Endodermal cell (in vitro differentiated cells): ENCODE results near the gene UMAD1. TPM values are rescaled to one million over a fixed set of nuclear protein-coding genes. Genes with fewer than 3 reads are reported as not detected.

Experiments used
- DNase-seq: peaks from one replicate; pipeline ENCODE4 v3.0.0-alpha.2; 2017
- H3K27ac ChIP-seq: 2 replicates; pipeline ENCODE4 v1.5.1; 2013; ENCODE audit warnings: mild to moderate bottlenecking, low read depth, low read length, moderate library complexity
- H3K27me3 ChIP-seq: 2 replicates; pipeline ENCODE4 v1.6.1; 2013; ENCODE audit warnings: mild to moderate bottlenecking, low read length, moderate library complexity; ENCODE audit not compliant: insufficient read depth, control insufficient read depth, poor library complexity, severe bottlenecking
- H3K36me3 ChIP-seq: 2 replicates; pipeline ENCODE4 v1.7.0; 2013; ENCODE audit warnings: mild to moderate bottlenecking, low read length, moderate library complexity; ENCODE audit not compliant: control insufficient read depth, insufficient read depth
- H3K4me1 ChIP-seq: one replicate; pipeline ENCODE4 v1.7.0; 2013; ENCODE audit warnings: low read length; ENCODE audit not compliant: control insufficient read depth, insufficient read depth
- H3K4me3 ChIP-seq: 2 replicates; pipeline ENCODE4 v1.5.1; 2013; ENCODE audit warnings: mild to moderate bottlenecking, low read length, moderate library complexity
- H3K9ac ChIP-seq: 2 replicates; pipeline ENCODE4 v1.6.1; 2013; ENCODE audit warnings: mild to moderate bottlenecking, low read length, moderate library complexity; ENCODE audit not compliant: poor library complexity, severe bottlenecking; ENCODE audit errors: extremely low read depth
- H3K9me3 ChIP-seq: 2 replicates; pipeline ENCODE4 v1.6.1; 2013; ENCODE audit warnings: mild to moderate bottlenecking, low read length, moderate library complexity; ENCODE audit not compliant: control insufficient read depth
- H3K27ac Mint-ChIP-seq: 2 replicates; pipeline ENCODE4 v1.8.0; 2020; ENCODE audit warnings: mixed read lengths
- H3K27me3 Mint-ChIP-seq: 2 replicates; pipeline ENCODE4 v1.8.0; 2021; ENCODE audit warnings: mild to moderate bottlenecking, mixed read lengths; ENCODE audit not compliant: insufficient read depth
- H3K36me3 Mint-ChIP-seq: 2 replicates; pipeline ENCODE4 v1.8.0; 2020; ENCODE audit warnings: low read depth, mixed read lengths
- H3K4me1 Mint-ChIP-seq: 2 replicates; pipeline ENCODE4 v1.8.0; 2020; ENCODE audit warnings: mixed read lengths
- H3K4me3 Mint-ChIP-seq: 2 replicates; pipeline ENCODE4 v1.8.0; 2020; ENCODE audit warnings: mild to moderate bottlenecking, moderate library complexity, mixed read lengths
- H3K9me3 Mint-ChIP-seq: 2 replicates; pipeline ENCODE4 v1.8.0; 2020; ENCODE audit warnings: mild to moderate bottlenecking, mixed read lengths
- WGBS, 2 experiments: methylation state at CpG; one replicate each; pipeline versions ENCODE4 v1.1.5 to v1.1.7; 2013; ENCODE audit warnings: missing lambda C conversion rate in 2 of 2, mixed read lengths in 1 of 2; ENCODE audit not compliant: insufficient coverage in 1 of 2, insufficient read length in 1 of 2; 5-methylcytosine and 5-hydroxymethylcytosine counted together
- total RNA-seq, 2 donors: library from RNA; stranded (reverse); fragmentation: NEBNext Ultra II Directional in 1 of 2; extraction: Animal tissue kit (Norgen Biotek cat#: 25700) in 1 of 2; gene quantifications; 2 replicates in 1 of 2; 3 replicates in 1 of 2; pipeline ENCODE4 v1.2.1, GENCODE V29; 2021
- TF ChIP-seq, protein P1 (sequence below): fragments of 200-600 bp; sonication (generic); conservative IDR thresholded peaks from 2 replicates; pipeline ENCODE4 v1.5.0; 2021; ENCODE audit warnings: antibody characterized with exemption, mild to moderate bottlenecking

Gene UMAD1
- total RNA-seq, 2 donors from 2014 or later, result 9.7 to 10.3 TPM

DNA sequence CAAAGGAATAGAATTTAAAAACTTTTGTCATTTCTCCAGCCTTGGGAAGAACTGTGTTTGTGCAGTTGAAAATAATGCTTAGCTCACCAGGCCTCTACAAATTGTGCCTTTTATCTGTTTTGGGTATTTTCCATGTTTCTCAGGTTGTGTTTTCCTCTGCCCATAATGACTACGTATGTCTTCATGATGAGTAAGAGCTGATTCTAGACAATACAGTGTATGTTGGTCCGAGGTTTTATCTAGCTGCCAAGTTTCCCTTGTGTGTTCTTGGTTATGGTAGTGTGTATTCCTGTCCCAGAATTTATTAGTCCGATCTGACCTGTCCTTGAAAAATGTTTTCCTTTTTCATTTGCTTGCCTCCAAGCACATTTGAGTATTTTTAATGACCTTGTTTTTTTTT lies 244.3 kb downstream of the UMAD1 start:
- H3K27me3 Mint-ChIP-seq, result no peaks in the 10 kb centered on the region
- TF ChIP-seq, protein P1, sequence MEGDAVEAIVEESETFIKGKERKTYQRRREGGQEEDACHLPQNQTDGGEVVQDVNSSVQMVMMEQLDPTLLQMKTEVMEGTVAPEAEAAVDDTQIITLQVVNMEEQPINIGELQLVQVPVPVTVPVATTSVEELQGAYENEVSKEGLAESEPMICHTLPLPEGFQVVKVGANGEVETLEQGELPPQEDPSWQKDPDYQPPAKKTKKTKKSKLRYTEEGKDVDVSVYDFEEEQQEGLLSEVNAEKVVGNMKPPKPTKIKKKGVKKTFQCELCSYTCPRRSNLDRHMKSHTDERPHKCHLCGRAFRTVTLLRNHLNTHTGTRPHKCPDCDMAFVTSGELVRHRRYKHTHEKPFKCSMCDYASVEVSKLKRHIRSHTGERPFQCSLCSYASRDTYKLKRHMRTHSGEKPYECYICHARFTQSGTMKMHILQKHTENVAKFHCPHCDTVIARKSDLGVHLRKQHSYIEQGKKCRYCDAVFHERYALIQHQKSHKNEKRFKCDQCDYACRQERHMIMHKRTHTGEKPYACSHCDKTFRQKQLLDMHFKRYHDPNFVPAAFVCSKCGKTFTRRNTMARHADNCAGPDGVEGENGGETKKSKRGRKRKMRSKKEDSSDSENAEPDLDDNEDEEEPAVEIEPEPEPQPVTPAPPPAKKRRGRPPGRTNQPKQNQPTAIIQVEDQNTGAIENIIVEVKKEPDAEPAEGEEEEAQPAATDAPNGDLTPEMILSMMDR, result no peak
- H3K4me1 ChIP-seq, result no peaks in the 10 kb centered on the region
- no peaks in the 10 kb centered on the region for H3K36me3 ChIP-seq
- H3K4me1 Mint-ChIP-seq, result peaks cover 3% of the 10 kb centered on the region
- H3K9ac ChIP-seq, result no peak overlapping the region
- no peaks in the 10 kb centered on the region for H3K9me3 Mint-ChIP-seq
- no peak for DNase-seq
- H3K27ac Mint-ChIP-seq, result no peak overlapping the region
- WGBS, 2 experiments, result 72 to 74% methylated on average over 3 of the region's 3 CpGs
- H3K9me3 ChIP-seq, result no peaks in the 10 kb centered on the region
- no peak overlapping the region for H3K4me3 Mint-ChIP-seq
- no peak overlapping the region for H3K27ac ChIP-seq
- H3K27me3 ChIP-seq, result no peaks in the 10 kb centered on the region
- no peaks in the 10 kb centered on the region for H3K36me3 Mint-ChIP-seq
- no peak overlapping the region for H3K4me3 ChIP-seq

DNA sequence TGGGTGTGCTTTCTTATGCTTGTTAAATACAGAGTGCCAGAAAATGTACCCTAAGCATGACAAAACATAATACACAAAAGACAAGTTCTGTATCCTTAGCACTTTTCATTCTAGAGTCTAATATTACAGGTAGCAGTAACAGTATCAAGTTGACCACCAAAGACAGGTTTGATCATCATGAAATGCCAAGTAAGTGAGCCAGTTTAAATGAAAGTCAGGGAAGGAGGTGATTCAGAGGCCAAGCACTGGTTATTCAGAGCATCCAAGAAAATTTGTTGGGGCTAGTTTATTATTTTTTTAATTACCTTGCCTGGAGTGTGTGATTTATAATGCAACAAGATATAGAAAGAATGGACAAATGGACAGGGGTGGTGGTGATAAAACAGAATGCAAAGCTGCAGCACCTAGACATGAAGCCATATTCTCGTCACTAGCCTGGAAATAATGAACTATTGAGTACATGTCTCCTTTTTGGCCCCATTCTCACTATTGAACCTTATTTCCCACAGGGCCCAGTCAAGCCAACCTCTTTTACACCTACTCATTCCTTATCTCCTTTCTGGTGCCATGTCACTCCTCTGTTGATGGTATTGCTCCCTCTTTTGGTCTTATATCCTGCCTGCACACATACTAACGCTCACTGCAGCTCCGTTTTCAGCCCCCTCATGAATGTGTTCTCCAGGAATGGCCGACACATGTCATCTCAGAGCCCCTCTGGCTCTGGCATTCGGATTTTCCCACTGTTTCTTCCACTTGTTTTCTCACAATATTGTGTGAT lies 249.4 kb downstream of the UMAD1 start:
- TF ChIP-seq, protein P1, result peak; percentile 20
- H3K9ac ChIP-seq, result no peak overlapping the region
- H3K9me3 Mint-ChIP-seq, result no peaks in the 10 kb centered on the region

GRCh38 chr7:7895004-7895650 lies 254.6 kb downstream of the UMAD1 start:
- Histone ChIP-seq H3K27me3 (no peaks in the 10 kb centered on the region), H3K27ac (no peak overlapping the region), H3K9me3 (peaks cover 4% of the 10 kb centered on the region), H3K4me3 (no peak overlapping the region), H3K9ac (no peak overlapping the region), H3K4me1 (no peaks in the 10 kb centered on the region), H3K36me3 (no peaks in the 10 kb centered on the region)
- DNase-seq, result peak; percentile 46
- Mint-ChIP-seq H3K9me3 (peaks cover 1% of the 10 kb centered on the region), H3K36me3 (peaks cover 2% of the 10 kb centered on the region), H3K27ac (no peak overlapping the region), H3K27me3 (no peaks in the 10 kb centered on the region), H3K4me1 (peaks cover 16% of the 10 kb centered on the region), H3K4me3 (no peak overlapping the region)
- WGBS, 2 experiments, result 92 to 100% methylated on average over 1 to 7 of the region's 7 CpGs
- TF ChIP-seq, protein P1, result no peak

More for the DNA sequence above, 249.4 kb downstream of the UMAD1 start:
- DNase-seq, result peak; percentile 35
- Mint-ChIP-seq H3K4me3 (no peak overlapping the region), H3K27me3 (no peaks in the 10 kb centered on the region), H3K36me3 (no peaks in the 10 kb centered on the region), H3K27ac (no peak overlapping the region), H3K4me1 (peaks cover under 1% of the 10 kb centered on the region)
- no peaks in the 10 kb centered on the region for H3K36me3 ChIP-seq
- H3K27ac ChIP-seq, result no peak overlapping the region
- peaks cover 4% of the 10 kb centered on the region for H3K9me3 ChIP-seq
- no peaks in the 10 kb centered on the region for H3K4me1 ChIP-seq
- WGBS, 2 experiments, result 92 to 93% methylated on average over 3 to 5 of the region's 5 CpGs
- no peaks in the 10 kb centered on the region for H3K27me3 ChIP-seq
- H3K4me3 ChIP-seq, result no peak overlapping the region
